ENCODE measurements around the gene PAFAH2.
"Not testable (repeated sequence)": the region's sequence is repeated elsewhere in the genome, so short reads cannot be mapped to it uniquely, and the experiment has no call there.

PAFAH2 gene

GRCh38 chr1:25978403-25978802 lies 19.5 kb downstream of the PAFAH2 start:
- DNase-seq, result no peak

- DNase-seq, result no peak
These were observed 20.1 kb downstream of the PAFAH2 start for GRCh38 chr1:25977801-25978200.

- no peak for DNase-seq
These were observed 24.1 kb downstream of the PAFAH2 start for GRCh38 chr1:25973610-25974321.

GRCh38 chr1:25971811-25972180 lies 26.1 kb downstream of the PAFAH2 start:
- DNase-seq, result no peak

GRCh38 chr1:25971066-25971810 lies 26.6 kb downstream of the PAFAH2 start:
- no peak for DNase-seq

GRCh38 chr1:25967308-25967707 lies 30.6 kb downstream of the PAFAH2 start:
- no peak for DNase-seq

GRCh38 chr1:25959611-25960010 lies 38.3 kb downstream of the PAFAH2 start:
- DNase-seq, result no peak

GRCh38 chr1:25958465-25958864 lies 39.4 kb downstream of the PAFAH2 start:
- DNase-seq, result no peak

GRCh38 chr1:25955553-25955952 lies 42.3 kb downstream of the PAFAH2 start:
- no peak for DNase-seq

GRCh38 chr1:25954282-25954938 lies 43.5 kb downstream of the PAFAH2 start:
- no peak for DNase-seq

- DNase-seq, result peak in 1 of 2 experiments; percentile 35
These were observed 44.9 kb downstream of the PAFAH2 start for GRCh38 chr1:25952841-25953401.

GRCh38 chr1:25948641-25949040 lies 49.2 kb downstream of the PAFAH2 start:
- DNase-seq, result no peak

- DNase-seq, result no peak
These were observed 50.8 kb downstream of the PAFAH2 start for GRCh38 chr1:25947027-25947426.

- DNase-seq, result no peak
These were observed 52.1 kb downstream of the PAFAH2 start for GRCh38 chr1:25945761-25946160.

- DNase-seq, result no peak
These were observed 52.9 kb downstream of the PAFAH2 start for GRCh38 chr1:25944986-25945385.

- DNase-seq, result not testable (repeated sequence)
These were observed 54.4 kb downstream of the PAFAH2 start for GRCh38 chr1:25943511-25943910.

GRCh38 chr1:25936947-25937346 lies 60.9 kb downstream of the PAFAH2 start:
- DNase-seq, result no peak

- no peak for DNase-seq
These were observed 64.1 kb downstream of the PAFAH2 start for GRCh38 chr1:25933479-25934365.

- DNase-seq, result not testable (repeated sequence)
These were observed 65.0 kb downstream of the PAFAH2 start for GRCh38 chr1:25932811-25933400.

GRCh38 chr1:25932321-25932720 lies 65.5 kb downstream of the PAFAH2 start:
- DNase-seq, result no peak

GRCh38 chr1:25929016-25929415 lies 68.8 kb downstream of the PAFAH2 start:
- no peak for DNase-seq
